ENCODE data around the gene PLXNA4. TPM values are rescaled to one million over a fixed set of nuclear protein-coding genes. Genes with fewer than 3 reads are reported as not detected.

Gene PLXNA4
- total RNA-seq, 1 donor from 2014 or later: 5.2 TPM

DNA sequence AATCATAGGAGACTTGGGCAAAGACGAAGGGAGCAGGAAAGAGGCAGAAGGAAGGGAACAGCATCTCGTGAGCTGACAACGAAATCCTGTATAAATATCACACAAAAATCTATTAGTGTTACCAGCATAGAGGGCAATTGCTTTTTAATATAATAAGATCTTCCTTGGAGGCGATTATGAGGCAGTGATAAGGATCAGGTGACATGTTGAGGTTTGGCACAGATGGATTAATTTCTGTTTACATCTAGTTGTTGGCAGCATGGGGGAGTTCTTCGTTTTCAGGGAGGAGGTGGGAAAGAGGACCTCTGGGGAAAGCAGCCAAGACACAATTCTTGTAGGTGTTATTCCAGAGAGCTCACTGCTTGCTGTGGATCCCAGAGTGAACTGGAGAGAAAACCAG, 163.8 kb downstream of the PLXNA4 start:
- H3K4me1 Mint-ChIP-seq: peaks cover 21% of the 10 kb centered on the region
- H3K27ac Mint-ChIP-seq: no peak overlapping the region

DNA sequence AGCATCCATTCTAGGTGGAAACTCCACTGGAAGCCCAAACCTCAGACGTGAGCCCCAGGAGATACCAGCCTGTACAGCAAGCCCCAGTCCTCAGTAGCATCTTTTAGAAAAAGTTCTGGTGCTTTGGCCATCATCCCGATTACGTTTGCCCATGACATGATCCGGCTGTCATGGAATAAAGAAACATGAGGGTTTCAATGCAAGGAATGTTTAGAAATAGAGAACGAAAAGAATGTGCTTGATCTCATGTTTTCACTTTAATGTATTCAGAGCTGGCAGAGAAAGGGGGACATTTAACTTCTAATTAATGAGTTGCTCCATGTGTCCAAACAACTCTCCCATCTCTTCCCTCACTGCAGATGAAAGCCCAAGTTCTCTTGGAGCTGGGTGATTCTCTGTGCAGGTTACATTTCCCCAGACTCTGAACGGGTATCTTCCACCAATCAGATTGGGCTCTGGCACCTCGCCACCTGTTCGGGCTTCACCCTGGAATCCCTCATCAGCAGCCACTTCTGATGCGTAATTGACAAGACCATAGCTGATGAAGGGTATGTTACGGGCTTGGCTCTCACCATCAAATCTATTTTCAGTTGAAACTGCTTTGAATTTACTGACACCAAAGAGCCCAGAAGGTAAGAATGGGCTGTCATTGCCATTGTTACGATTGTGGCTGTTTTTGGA, 165.3 kb downstream of the PLXNA4 start:
- H3K27ac Mint-ChIP-seq: no peak overlapping the region

More for the DNA sequence above, 163.8 kb downstream of the PLXNA4 start:
- no peak for DNase-seq (ENCODE audit: low spot score in 2 of 2, unreplicated experiment in 2 of 2)
- Mint-ChIP-seq H3K36me3 (no peaks in the 10 kb centered on the region), H3K4me3 (no peak overlapping the region), H3K27me3 (ENCODE audit: low read depth) (peaks cover 33% of the 10 kb centered on the region), H3K9me3 (no peaks in the 10 kb centered on the region)
- TF ChIP-seq, protein P1, sequence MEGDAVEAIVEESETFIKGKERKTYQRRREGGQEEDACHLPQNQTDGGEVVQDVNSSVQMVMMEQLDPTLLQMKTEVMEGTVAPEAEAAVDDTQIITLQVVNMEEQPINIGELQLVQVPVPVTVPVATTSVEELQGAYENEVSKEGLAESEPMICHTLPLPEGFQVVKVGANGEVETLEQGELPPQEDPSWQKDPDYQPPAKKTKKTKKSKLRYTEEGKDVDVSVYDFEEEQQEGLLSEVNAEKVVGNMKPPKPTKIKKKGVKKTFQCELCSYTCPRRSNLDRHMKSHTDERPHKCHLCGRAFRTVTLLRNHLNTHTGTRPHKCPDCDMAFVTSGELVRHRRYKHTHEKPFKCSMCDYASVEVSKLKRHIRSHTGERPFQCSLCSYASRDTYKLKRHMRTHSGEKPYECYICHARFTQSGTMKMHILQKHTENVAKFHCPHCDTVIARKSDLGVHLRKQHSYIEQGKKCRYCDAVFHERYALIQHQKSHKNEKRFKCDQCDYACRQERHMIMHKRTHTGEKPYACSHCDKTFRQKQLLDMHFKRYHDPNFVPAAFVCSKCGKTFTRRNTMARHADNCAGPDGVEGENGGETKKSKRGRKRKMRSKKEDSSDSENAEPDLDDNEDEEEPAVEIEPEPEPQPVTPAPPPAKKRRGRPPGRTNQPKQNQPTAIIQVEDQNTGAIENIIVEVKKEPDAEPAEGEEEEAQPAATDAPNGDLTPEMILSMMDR (IDR thresholded peaks at IDR 0.05; ENCODE audit: unreplicated experiment): no peak

DNA sequence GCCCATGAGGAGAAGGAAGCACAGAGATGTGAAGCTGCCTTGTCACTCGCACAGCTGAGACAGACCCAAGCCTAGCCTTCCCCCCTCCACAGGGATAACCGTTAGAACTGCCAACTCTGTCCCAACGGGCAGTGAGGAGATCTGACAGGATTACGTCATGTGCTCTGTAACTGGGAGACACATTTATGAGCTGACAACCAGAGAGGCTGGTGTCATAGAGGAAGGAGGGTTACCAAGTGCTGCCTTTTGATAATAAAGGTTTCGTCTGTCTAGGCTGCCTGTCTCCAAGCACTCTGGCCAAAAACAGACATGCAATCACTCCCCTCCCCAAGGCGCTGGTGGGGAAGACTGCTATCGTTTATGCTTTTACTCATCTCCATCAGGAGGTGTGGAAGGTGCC, 165.9 kb downstream of the PLXNA4 start:
- no peak for DNase-seq (ENCODE audit: low spot score in 2 of 2, unreplicated experiment in 2 of 2)
- Mint-ChIP-seq H3K4me1 (peaks cover 14% of the 10 kb centered on the region), H3K36me3 (no peaks in the 10 kb centered on the region), H3K27ac (no peak overlapping the region), H3K4me3 (no peak overlapping the region), H3K9me3 (no peaks in the 10 kb centered on the region), H3K27me3 (ENCODE audit: low read depth) (peaks cover 30% of the 10 kb centered on the region)
- TF ChIP-seq, protein P1 (IDR thresholded peaks at IDR 0.05; ENCODE audit: unreplicated experiment): no peak

More for the DNA sequence above, 165.3 kb downstream of the PLXNA4 start:
- no peaks in the 10 kb centered on the region for H3K36me3 Mint-ChIP-seq
- no peak overlapping the region for H3K4me3 Mint-ChIP-seq
- H3K4me1 Mint-ChIP-seq: peaks cover 14% of the 10 kb centered on the region
- peaks cover 30% of the 10 kb centered on the region for H3K27me3 Mint-ChIP-seq (ENCODE audit: low read depth)
- TF ChIP-seq, protein P1 (IDR thresholded peaks at IDR 0.05; ENCODE audit: unreplicated experiment): no peak
- no peak for DNase-seq (ENCODE audit: low spot score in 2 of 2, unreplicated experiment in 2 of 2)
- H3K9me3 Mint-ChIP-seq: no peaks in the 10 kb centered on the region

DNA sequence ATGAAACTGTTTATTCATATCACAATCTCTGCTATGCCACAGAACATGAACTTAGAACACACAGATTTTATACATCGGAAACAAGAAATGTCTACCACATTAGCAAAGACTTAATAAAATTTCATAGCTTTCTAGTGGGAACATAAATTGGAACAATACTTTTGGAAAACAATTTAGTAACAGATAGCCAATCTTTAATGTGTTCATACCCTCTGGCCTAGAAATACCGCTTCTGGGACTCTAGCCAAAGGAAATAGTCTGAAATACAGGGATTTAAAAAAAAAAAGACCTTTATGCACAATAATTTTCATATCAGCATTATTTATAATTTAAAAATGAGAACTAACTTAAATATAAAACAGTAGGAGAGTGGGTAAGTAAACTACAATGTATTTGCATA, 168.5 kb downstream of the PLXNA4 start:
- TF ChIP-seq, protein P1 (IDR thresholded peaks at IDR 0.05; ENCODE audit: unreplicated experiment): no peak
- peaks cover 33% of the 10 kb centered on the region for H3K27me3 Mint-ChIP-seq (ENCODE audit: low read depth)
- H3K27ac Mint-ChIP-seq: no peak overlapping the region
- no peaks in the 10 kb centered on the region for H3K36me3 Mint-ChIP-seq
- no peak overlapping the region for H3K4me3 Mint-ChIP-seq
- DNase-seq (ENCODE audit: low spot score in 2 of 2, unreplicated experiment in 2 of 2): no peak
- peaks cover 14% of the 10 kb centered on the region for H3K4me1 Mint-ChIP-seq
- H3K9me3 Mint-ChIP-seq: no peaks in the 10 kb centered on the region

DNA sequence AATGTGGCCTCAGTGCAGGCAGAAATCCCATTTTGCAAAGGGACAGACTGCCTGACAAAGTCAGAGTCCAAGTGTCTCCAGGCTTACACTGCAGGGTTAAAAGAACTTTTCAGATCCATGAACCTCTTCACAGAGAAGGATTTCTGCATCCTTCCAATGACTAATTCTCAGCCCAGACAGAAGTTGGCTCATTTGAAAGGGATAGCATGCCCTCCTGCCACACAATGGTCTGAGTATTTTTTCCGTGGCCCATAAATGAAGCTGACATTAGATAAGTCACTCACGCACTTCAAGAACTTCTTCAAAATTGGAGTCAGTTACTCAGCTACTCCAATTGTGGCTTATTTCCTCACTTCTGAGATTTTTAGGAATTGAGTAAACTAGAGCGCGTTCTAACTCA, 170.2 kb downstream of the PLXNA4 start:
- peaks cover 32% of the 10 kb centered on the region for H3K27me3 Mint-ChIP-seq (ENCODE audit: low read depth)
- no peaks in the 10 kb centered on the region for H3K36me3 Mint-ChIP-seq
- DNase-seq (ENCODE audit: low spot score in 2 of 2, unreplicated experiment in 2 of 2): no peak
- H3K4me1 Mint-ChIP-seq: peaks cover 14% of the 10 kb centered on the region
- no peak overlapping the region for H3K27ac Mint-ChIP-seq
- H3K4me3 Mint-ChIP-seq: no peak overlapping the region
- TF ChIP-seq, protein P1 (IDR thresholded peaks at IDR 0.05; ENCODE audit: unreplicated experiment): no peak
- peaks cover 4% of the 10 kb centered on the region for H3K9me3 Mint-ChIP-seq
